ENCODE results near the gene PHOSPHO2.

Gene PHOSPHO2

DNA sequence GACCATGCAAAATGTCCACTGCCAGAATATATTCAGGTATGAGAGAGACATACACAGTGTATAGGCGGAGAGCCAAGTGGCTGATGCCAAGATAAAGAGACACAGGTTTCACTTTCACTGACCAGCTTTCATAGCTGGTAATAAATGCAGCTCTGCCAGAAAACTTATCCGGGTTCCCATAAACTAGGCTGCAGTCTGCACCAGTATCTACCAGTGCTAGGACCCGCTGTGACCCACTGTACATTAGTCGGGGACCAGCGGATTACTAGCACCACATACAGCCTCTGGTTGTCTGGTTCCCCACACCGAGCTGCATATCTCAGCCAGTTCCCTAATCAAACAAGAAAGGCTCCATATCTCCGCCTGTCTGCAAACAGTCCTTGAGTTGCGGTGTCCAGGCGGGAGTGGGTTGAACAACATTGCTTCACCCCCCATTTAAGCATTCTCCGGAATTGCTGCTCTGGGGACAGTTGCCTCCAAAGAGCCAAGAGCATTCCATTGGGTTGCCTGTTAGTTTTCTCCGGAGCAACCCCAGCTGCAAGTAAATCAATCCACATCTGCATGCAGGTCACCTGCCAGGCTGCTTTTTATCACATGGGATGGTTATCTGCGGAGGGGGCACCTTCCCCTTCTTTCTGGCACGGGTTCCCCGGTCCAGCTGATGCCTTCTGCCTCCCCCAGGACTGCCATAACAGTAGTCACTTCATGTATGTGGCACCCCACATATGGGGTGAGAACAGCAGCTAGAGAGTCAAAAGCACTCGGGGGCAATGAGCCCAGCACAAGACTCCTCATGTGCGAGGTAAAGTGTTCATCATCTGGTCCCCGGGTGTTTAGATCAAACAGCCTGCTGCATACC is 21.3 kb downstream of the PHOSPHO2 start:
- DNase-seq: peak in 1 of 10 donors; percentile 78
- intact Hi-C loops (cut with DNase I): no loop called here

DNA sequence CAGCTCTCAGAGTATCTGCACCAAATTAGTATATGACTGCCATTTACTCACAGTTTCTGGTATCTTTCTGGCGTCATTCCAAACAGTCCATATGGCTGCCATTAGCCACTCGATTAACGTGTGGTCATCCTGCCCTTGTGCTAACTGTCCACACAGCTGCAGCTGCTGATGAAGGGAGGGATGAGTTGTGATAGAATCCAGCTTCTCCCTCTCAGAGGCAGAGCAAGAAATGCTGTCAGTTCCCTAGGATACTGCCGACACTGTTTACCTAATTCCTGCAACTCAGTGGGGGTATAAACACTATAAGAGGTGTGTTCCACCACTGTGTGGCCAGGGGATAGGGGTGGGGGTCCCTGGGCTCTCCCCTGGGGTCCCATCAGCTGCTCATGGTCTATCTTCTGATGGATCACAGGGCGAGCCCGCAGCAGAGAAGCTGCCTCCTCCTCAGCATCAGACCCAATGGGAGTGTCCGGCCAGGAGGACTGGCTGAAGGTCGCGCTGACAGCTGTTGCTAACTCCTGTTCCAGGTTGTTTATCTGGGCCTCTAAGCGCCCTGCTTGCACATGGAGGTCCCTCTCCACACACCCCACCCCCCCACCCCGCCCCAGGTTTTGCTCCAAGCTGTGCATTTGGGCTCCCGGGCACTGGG is 22.1 kb downstream of the PHOSPHO2 start:
- intact Hi-C loops (cut with DNase I): no loop called here
- peak in 1 of 10 donors; percentile 33 for DNase-seq

DNA sequence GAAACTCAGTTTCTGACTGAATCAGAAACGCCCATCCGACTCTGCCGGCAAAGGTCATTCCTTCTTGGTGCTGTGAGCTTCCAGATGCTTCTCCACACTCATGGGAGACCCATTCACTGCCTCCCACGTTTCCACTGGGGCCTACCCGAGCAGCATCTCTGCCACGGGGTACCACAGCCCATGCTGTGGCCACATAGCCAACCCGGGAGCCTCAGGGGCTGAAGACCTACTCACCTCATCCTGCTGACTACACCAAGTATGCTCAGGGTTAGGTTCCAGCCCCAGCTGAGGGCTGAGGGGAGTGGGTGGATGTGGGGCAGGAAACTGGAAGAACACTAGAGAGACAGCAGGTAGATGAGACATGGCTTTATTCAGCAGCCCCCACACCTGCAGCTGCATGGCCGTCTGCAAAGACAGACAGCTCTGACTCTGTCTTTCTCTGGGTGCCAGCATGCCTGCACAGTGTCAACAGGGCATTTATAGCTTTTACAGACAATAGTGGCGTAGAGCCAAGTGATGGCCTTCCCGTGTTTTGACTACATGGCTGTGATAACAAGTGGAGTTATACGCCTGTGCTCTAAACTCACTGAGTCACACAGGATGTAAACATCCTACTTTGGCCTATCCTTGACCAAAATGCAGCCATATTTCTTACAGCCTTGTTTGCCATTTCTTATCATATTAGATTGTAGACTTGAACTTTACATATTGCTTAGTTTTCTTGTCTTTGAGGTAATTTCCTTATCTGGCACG is 22.8 kb downstream of the PHOSPHO2 start:
- DNase-seq: peak in 1 of 10 donors; percentile 71
- intact Hi-C loops (cut with DNase I): no loop called here

DNA sequence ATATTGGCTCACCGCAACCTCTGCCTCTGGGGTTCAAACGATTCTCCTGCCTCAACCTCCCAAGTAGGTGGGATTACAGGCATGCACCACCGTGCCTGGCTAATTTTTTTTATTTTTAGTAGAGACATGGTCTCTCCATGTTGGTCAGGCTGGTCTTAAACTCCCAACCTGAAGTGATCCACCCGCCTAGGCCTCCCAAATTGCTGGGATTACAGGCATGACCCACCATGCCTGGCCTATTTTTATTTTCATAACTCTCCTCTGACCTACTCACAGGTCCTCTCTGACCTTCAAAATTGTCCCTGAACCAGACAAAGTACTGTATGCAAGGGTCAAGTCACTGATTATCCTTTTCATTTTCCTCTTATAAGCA is 23.4 kb downstream of the PHOSPHO2 start:
- no peak for DNase-seq
- intact Hi-C loops (cut with DNase I): no loop called here

DNA sequence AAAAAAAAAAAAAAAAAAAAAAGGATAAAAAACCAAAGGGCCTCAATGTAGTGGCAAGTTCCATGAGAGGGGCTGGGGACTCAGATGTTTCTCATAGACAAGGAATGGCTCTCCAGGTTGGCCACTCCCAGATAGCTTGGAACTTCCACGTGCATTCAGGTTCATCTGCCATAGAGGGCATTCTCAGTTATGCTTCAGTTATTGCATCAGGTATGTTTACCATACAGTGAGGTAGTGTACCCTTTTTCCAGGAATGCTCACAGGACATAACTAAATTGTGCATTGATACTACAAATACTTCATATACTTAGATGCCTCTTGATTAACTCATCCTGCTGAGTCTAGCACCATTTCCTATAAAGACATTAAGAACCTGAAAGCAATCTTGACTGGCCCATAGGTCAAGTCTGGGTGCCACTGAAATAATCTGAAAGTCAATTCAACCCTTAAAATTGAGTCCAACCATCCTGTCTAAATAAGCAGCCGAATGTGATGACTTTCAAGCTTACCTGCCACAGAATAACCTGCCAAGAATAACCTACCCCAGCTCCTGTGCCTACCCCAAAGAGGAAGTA is 24.7 kb downstream of the PHOSPHO2 start:
- intact Hi-C loops (cut with DNase I): no loop called here

DNA sequence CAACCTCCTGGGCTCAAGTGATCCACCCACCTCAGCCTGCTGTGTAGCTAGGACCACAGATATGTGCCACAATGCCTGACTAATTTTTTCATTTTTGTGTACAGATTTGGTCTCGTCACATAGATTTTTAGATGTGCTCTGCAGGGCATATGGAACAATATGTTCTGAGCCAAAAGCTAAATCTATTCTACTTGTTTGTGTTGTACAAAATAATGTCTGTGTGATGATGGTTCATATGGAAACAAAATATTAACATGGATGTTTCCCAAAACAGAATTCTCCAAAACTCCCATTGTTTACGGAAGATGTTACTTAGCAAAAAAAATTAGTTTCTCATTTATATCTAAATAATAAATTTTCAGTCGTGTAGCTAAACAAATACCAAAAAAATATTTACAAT is 26.7 kb downstream of the PHOSPHO2 start:
- intact Hi-C loops (cut with DNase I): no loop called here
- no peak for DNase-seq

More for the DNA sequence above, 24.7 kb downstream of the PHOSPHO2 start:
- no peak for DNase-seq

DNA sequence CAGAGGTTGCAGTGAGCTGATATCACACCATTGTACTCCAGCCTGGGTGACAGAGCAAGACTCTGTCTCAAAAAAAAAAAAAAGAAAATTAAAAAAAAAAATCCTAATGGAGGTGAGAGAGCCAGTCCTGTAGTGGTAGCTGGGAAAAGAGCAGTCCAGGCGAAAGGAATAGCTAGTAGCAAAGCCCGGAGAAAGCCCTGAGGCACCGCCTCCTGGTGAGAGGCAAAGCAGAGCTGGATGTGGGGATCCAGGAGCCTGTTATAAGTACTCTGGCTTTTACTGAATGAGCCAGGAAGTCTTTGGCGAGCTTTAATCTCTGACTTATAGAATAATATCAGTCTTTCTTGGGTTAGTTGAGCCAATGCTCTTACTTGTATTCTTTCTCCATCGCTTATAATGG is 32.8 kb downstream of the PHOSPHO2 start:
- DNase-seq: peak in 1 of 10 donors; percentile 26
- intact Hi-C loops (cut with DNase I): no loop called here

DNA sequence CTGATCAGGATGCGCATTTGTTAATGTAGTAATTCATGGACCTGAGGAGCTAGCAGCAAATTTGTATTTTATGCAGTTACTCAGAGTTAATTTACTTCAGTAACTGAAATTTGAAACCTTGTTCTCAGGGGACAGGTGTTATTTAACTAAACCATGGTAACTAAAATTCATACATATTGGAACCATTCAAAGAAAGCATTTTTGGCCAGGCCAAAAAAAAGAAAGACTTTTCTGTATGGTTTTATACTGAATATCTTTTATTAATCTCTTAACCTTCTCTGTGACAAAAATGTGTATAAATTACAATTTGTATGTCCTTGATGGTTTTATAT is 35.0 kb downstream of the PHOSPHO2 start:
- intact Hi-C loops (cut with DNase I): no loop called here
- DNase-seq: no peak

DNA sequence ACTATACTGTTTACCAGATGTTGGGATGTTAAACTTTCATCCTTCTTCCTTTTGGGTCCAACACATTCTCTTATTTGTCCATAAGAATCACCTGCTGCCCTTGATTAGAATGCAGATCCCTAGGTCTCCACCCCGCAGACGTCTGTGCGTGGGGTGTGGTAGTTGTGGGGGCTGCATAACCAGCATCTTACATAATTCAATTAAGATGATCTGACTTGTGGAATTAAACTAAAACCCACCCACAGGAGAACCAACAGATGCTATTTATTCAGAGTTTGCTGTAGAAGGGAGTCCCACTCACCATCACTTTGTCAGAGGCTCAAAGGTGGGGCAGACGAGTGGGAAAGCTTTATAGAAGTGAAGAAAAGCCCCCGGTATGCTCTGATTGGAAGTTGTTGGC is 37.8 kb downstream of the PHOSPHO2 start:
- DNase-seq: no peak
- intact Hi-C loops (cut with DNase I): no loop called here

DNA sequence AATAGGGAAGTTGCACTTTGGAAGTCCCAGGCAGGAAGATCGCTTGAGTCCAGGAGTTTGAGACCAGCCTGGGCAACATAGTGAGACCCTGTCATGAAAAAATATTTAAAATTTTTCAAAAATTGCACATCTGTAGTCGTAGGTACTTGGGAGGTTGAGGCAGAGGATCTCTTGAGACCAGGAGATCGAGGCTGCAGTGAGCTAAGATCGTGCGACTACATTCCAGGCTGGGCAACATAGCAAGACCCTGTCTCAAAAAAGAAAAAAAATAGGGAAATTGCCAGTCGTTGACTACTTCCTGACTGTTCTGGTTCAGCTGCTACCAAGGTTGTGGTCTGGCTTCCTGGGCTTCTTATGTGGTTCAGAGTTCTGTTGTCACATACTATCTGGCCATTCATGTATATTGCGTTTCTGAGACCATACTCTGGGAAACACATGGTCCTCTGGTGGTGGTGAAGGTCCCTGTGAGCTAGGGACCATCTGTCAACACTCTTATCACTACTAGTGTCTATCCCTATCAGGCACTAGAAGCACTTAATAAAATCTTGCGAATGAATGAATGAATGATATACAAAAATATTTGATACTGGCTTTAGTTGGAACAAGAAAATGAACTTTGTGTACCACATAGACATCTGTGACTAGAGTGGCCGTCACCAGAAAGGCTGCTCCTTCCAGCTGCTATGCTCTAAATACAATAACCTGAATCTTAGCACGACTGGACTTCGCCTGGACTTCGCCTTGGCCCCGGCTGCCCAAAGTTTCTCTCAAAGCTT is 38.5 kb downstream of the PHOSPHO2 start:
- DNase-seq: no peak
- intact Hi-C loops (cut with DNase I): no loop called here

DNA sequence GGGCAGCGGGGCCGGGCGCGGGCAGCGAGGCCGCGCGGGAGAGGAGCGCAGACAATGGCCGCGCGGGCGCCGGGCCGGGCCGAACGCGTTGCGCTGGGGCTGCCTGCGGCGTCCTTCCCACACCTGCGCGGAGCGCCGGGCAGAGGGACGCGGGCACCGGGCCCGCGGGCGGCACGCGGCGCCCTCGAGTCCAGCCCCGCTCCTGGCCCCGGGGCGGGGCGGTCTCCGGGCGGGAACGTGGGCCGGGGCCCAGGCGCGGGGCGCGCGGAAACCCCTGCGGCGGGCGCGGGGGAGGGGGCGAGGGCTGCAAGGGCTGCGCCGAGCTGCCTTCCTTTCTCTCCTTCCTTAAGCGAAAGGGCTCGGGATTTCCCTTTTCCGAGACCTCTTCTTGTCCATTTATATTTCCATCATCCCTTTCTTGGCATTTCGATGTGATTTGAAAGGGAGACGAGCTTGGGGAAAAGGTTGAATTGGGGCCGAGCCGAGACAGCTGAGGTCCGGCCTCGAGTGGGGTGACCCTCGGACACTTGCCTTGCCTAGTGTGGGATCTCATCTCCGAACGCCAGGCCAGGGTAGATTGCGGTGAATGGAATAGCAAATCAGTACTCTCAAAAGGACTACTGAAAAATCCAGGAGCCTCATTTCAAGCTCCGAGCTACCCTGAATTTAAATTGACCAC is 40.0 kb downstream of the PHOSPHO2 start:
- intact Hi-C loops (cut with DNase I): no loop called here
- peak in 7 of 10 donors; percentile 18 to 85 (median 29) for DNase-seq

DNA sequence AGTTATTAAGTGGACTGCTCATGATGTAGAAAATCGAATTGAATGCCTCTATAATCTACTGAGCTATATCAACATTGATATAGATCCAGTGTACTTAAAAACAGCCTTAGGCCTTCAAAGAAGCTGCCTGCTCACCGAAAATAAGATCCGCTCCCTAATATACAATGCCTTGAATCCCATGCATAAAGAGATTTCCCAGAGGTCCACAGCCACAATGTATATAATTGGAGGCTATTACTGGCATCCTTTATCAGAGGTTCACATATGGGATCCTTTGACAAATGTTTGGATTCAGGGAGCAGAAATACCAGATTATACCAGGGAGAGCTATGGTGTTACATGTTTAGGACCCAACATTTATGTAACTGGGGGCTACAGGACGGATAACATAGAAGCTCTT is 41.4 kb downstream of the PHOSPHO2 start:
- no peak for DNase-seq
- intact Hi-C loops (cut with DNase I): no loop called here

DNA sequence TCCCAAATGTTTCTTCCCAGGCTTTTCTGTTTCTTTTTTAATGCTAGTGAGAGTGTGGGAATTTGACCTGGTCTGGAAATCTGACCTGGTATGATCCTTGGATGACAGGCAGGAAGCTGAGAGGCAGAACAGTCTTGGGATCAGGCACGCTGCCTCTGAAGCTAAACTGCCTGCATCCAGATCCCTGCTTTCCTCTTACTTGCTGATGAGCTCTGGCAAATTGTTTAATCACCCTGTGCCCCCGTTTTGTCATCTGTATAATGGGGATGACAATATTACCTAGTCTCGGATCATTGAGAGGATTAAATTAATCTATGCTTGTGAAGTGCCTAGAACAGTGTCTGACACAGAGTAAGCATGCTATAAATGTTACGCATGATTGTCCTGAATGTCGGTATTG is 42.6 kb downstream of the PHOSPHO2 start:
- intact Hi-C loops (cut with DNase I): no loop called here
- no peak for DNase-seq

DNA sequence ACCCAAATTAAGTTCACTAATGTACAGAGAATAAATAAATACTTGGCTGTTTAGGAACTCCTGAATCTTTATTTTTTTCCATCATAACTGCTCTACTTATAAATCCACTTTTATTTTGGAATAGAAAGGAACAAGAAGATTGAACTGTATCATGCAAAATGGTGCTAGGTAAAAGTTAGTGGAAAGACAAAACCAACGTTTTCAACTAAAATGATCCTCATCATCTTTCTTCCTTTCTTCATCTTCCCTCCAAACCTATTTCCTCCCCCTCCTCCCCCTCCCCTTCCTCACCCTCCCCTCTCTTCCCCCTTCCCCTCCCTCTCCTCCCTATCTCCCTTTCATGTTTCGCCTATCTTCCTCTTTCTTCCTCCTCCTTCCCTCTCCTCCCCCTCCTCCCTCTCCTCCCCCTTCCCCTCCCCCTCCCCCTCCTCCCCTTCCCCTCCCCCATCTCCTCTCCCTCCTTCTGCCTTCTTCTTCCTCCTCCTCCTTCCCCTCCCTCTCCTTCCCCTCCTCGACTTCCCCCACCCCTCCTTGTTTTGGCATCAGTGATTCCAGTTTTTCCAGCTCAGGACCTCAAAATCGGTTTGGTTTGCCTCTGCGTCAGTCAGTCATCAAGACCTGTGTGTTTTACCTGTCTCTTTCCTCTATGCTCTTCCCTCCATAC is 44.4 kb downstream of the PHOSPHO2 start:
- DNase-seq: no peak
- intact Hi-C loops (cut with DNase I): no loop called here

DNA sequence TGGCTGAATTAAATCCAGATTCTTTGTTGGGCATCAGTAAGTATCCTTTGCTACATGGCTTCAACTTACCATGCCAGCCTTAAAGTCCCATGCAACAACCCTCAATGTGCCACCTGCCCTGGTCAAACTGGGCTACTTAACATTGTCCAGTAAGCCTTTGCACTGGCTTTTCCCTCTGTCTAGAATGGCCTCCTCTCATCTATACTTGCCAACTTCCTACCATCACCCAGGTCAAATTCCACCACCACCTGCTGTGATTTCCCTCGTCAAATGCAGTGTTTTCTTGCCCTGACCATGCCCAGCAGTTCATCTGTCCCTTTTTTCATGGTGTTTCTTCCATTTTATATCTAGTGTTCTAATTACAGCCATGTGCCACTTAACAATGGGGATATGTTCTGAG is 45.1 kb downstream of the PHOSPHO2 start:
- intact Hi-C loops (cut with DNase I): no loop called here

DNA sequence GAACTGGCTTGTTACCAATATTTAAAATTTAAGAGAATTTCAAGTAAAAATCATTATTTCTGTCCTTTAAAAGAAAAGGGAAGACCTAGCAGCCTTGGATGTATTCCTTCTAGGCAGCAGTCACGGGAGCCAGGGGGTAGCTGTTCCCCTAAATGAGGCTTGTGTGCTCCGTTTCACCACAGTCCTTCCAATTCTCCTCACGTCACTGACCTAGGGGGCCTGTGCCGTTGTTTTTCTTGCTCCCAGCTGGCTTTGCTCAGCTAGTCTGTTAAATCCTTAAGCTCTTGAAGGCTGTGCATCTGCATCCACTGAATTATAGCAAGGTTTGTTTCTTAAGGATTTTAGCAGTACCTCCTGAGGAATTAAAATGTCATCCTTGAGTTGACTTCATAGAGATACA is 49.3 kb downstream of the PHOSPHO2 start:
- DNase-seq: peak in 3 of 10 donors; percentile 15 to 70 (median 65)
- intact Hi-C loops (cut with DNase I): no loop called here

More for the DNA sequence above, 45.1 kb downstream of the PHOSPHO2 start:
- DNase-seq: no peak

DNA sequence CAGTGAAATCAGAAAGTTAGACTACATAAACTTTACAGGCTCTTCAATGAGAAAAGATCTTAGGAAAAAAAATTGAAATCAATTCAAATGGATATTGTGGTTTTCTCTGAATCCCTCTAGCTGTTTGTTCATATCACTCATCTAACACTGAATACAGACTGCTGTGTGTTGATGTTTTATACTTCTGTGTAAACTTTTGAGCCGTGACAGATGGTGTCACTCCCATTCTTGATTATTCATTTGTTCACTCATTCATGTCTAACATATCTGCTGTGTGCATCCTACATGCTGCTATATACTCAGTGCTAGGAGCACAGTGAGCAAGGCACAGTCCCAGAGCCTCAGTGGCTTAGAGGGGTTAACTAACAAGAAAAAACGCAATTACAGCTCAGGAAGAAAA is 52.0 kb downstream of the PHOSPHO2 start:
- no peak for DNase-seq
- intact Hi-C loops (cut with DNase I): no loop called here

DNA sequence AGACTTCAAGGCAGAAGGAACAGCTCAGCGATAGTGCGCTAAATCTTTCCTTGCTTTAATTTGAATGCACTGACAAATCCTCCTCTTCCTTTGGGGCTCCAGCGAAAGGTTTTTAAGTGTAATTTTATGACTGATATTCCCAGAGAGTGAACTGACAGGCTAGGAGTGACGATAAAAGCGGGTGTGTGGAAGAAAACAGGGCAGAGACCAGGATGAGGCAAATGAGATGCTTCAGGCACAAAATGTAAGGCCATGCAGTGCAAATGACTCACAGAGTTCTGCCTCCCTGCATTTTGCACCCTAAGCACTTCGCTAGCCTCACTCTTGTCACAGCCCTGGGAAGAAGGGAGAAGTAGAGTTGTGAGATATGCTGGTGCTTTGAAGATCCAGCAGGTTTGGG is 54.0 kb downstream of the PHOSPHO2 start:
- no peak for DNase-seq
- intact Hi-C loops (cut with DNase I): no loop called here
